Measurements from ENCODE around the gene NAA50. TPM values are rescaled to one million over a fixed set of nuclear protein-coding genes. Genes with fewer than 3 reads are reported as not detected.

The NAA50 gene
- total and polyA plus RNA-seq, 10 of the 15 experiments (the other 5 are each of a cell fraction or from before 2014, with no cell fraction given): 31.7 to 205 (median 110) TPM

- TF ChIP-seq RUNX3 (IDR thresholded peaks at IDR 0.05; ENCODE audit: low read length): no peak; the same call in none of the 2 replicates
- TF ChIP-seq MYB (IDR thresholded peaks at IDR 0.05; ENCODE audit: borderline replicate concordance, low read depth, low read length): no peak
- TF ChIP-seq ASH2L (IDR thresholded peaks at IDR 0.05; ENCODE audit: borderline replicate concordance, low read depth): no peak
- TF ChIP-seq POU2F2 (IDR thresholded peaks at IDR 0.05; ENCODE audit: borderline replicate concordance, low read depth, low read length): peak; percentile 41; the same call in 1 of the 3 replicates
- TF ChIP-seq ELK1 (IDR thresholded peaks at IDR 0.05; ENCODE audit: low read depth, low read length): no peak
- 0 out of 2 replicates have a peak, but pooled peaks have one; percentile 24 for TF ChIP-seq POLR2A (IDR thresholded peaks at IDR 0.05; ENCODE audit: low read depth, low read length)
- no peak for TF ChIP-seq MTA3 (IDR thresholded peaks at IDR 0.05; ENCODE audit: borderline replicate concordance, low read length)
- no peak for TF ChIP-seq USF1 (IDR thresholded peaks at IDR 0.05; ENCODE audit: borderline replicate concordance, extremely low read length, insufficient read depth, low read depth, low read length)
- no peak for TF ChIP-seq NFIC (IDR thresholded peaks at IDR 0.05; ENCODE audit: low read depth, low read length)
- TF ChIP-seq, protein P1, sequence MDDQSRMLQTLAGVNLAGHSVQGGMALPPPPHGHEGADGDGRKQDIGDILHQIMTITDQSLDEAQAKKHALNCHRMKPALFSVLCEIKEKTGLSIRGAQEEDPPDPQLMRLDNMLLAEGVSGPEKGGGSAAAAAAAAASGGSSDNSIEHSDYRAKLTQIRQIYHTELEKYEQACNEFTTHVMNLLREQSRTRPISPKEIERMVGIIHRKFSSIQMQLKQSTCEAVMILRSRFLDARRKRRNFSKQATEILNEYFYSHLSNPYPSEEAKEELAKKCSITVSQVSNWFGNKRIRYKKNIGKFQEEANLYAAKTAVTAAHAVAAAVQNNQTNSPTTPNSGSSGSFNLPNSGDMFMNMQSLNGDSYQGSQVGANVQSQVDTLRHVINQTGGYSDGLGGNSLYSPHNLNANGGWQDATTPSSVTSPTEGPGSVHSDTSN (IDR thresholded peaks at IDR 0.05; ENCODE audit: insufficient replicate concordance, low read depth, low read length): no peak
- TF ChIP-seq IKZF2 (IDR thresholded peaks at IDR 0.05): peak; percentile 47 to 56; a peak in 3 of 4 replicates
- no peak for TF ChIP-seq ZNF687 (IDR thresholded peaks at IDR 0.05)
- no peak for TF ChIP-seq BACH1 (IDR thresholded peaks at IDR 0.05; ENCODE audit: borderline replicate concordance)
- no peak for TF ChIP-seq CEBPB (IDR thresholded peaks at IDR 0.05; ENCODE audit: borderline replicate concordance in 1 of 2, low read depth in 2 of 2, low read length in 2 of 2)
- 0 out of 2 replicates have a peak, but pooled peaks have one; percentile 6 for TF ChIP-seq TCF12 (IDR thresholded peaks at IDR 0.05; ENCODE audit: low read depth, low read length)
- no peak for TF ChIP-seq RFX5 (IDR thresholded peaks at IDR 0.05; ENCODE audit: low read depth, low read length)
- TF ChIP-seq RELB (IDR thresholded peaks at IDR 0.05; ENCODE audit: low read depth): peak; percentile 48; the same call in 1 of the 2 replicates
- TF ChIP-seq RB1 (IDR thresholded peaks at IDR 0.05; ENCODE audit: borderline replicate concordance): 0 out of 2 replicates have a peak, but pooled peaks have one; percentile 37
Observed at GRCh38 chr3:113744941-113745755, 901 bp downstream of the NAA50 start (continued).

Measured in GM12878 (cell line).